HepG2 (cell line): ENCODE results near the gene SHC1. TPM values are rescaled to one million over a fixed set of nuclear protein-coding genes. Genes with fewer than 3 reads are reported as not detected.
A peak's percentile ranks its signal among the peaks of the same experiment; 100 is the strongest.

Experiments
- ATF5 ChIP-seq: sonication (generic); formaldehyde crosslinking; IDR thresholded peaks from 2 replicates; pipeline ENCODE4 v1.4.0; 2020; ENCODE audit warnings: mild to moderate bottlenecking, low read depth, missing genetic modification reagents
- DPF2 ChIP-seq: sonication (generic); formaldehyde crosslinking; IDR thresholded peaks from 2 replicates; pipeline ENCODE4 v1.4.0; 2020; ENCODE audit warnings: mild to moderate bottlenecking, low read depth, missing genetic modification reagents, borderline replicate concordance
- GLMP ChIP-seq: sonication (generic); formaldehyde crosslinking; IDR thresholded peaks from 2 replicates; pipeline ENCODE4 v1.9.0; 2021; ENCODE audit warnings: missing genetic modification reagents, mild to moderate bottlenecking, borderline replicate concordance
- GMEB1 ChIP-seq: sonication (generic); formaldehyde crosslinking; IDR thresholded peaks from 2 replicates; pipeline ENCODE4 v1.5.1; 2020; ENCODE audit warnings: missing genetic modification reagents, mild to moderate bottlenecking, borderline replicate concordance
- ONECUT2 ChIP-seq: sonication (generic); formaldehyde crosslinking; IDR thresholded peaks from 2 replicates; pipeline ENCODE4 v1.4.0; 2020; ENCODE audit warnings: missing genetic modification reagents
- PCBP1 ChIP-seq: fragments of 200-400 bp; formaldehyde crosslinking; IDR thresholded peaks from 2 replicates; pipeline ENCODE4 v1.6.1; 2017; ENCODE audit warnings: mild to moderate bottlenecking, low read depth, low read length, borderline replicate concordance
- RFXANK ChIP-seq: IDR thresholded peaks from 2 replicates; pipeline ENCODE4 v1.6.1; 2016
- SP1 ChIP-seq, 2 experiments: fragments of 450-650 bp in 1 of 2; sonication (generic) in 1 of 2; formaldehyde crosslinking in 1 of 2; IDR thresholded peaks; 2 replicates each; pipeline versions ENCODE4 v1.4.0 to v1.6.1; 2016 to 2020; ENCODE audit warnings: missing genetic modification reagents in 1 of 2
- THAP8 ChIP-seq: sonication (generic); formaldehyde crosslinking; IDR thresholded peaks from 2 replicates; pipeline ENCODE4 v1.5.1; 2020; ENCODE audit warnings: missing genetic modification reagents, mild to moderate bottlenecking, borderline replicate concordance
- ZBTB8A ChIP-seq: sonication (generic); formaldehyde crosslinking; IDR thresholded peaks from 2 replicates; pipeline ENCODE4 v1.4.0; 2020; ENCODE audit warnings: mild to moderate bottlenecking, low read depth, missing genetic modification reagents, borderline replicate concordance
- ZFP1 ChIP-seq: IDR thresholded peaks from 2 replicates; pipeline ENCODE4 v1.6.1; 2016
- ZNF350 ChIP-seq: sonication (generic); formaldehyde crosslinking; IDR thresholded peaks from 2 replicates; pipeline ENCODE4 v1.4.0; 2020; ENCODE audit warnings: mild to moderate bottlenecking, low read depth, missing genetic modification reagents, borderline replicate concordance
- ZNF501 ChIP-seq: sonication (generic); formaldehyde crosslinking; IDR thresholded peaks from 2 replicates; pipeline ENCODE4 v1.5.1; 2020; ENCODE audit warnings: mild to moderate bottlenecking, moderate library complexity, missing genetic modification reagents
- ZNF577 ChIP-seq: sonication (generic); formaldehyde crosslinking; IDR thresholded peaks from 2 replicates; pipeline ENCODE4 v1.4.0; 2020; ENCODE audit warnings: mild to moderate bottlenecking, low read depth, missing genetic modification reagents, borderline replicate concordance
- ZNF616 ChIP-seq: sonication (generic); formaldehyde crosslinking; IDR thresholded peaks from 2 replicates; pipeline ENCODE4 v1.5.0; 2020; ENCODE audit warnings: low read depth, mild to moderate bottlenecking, missing genetic modification reagents
- ZNF878 ChIP-seq: sonication (generic); formaldehyde crosslinking; IDR thresholded peaks from 2 replicates; pipeline ENCODE4 v1.8.1; 2023; ENCODE audit warnings: mild to moderate bottlenecking, missing genetic modification reagents, moderate library complexity
- ZSCAN31 ChIP-seq: sonication (generic); formaldehyde crosslinking; IDR thresholded peaks from 2 replicates; pipeline ENCODE4 v1.5.0; 2020; ENCODE audit warnings: low read depth, mild to moderate bottlenecking, missing genetic modification reagents
- polyA plus RNA-seq, 8 experiments: library from polyadenylated mRNA; depleted of rRNA in 3 of 8; stranded (reverse) in 7 of 8; unstranded in 1 of 8; fragments of >200 nt; fragmentation: Illumina TruSeq in 4 of 8; extraction: Trizol in 4 of 8; gene quantifications; 2 replicates each; pipeline versions ENCODE4 v1.2.1 to v1.2.3, GENCODE V29; 2011 to 2016; ENCODE audit warnings: low read depth in 4 of 8, missing spikeins in 1 of 8, mixed read lengths in 1 of 8; ENCODE audit not compliant: insufficient read depth in 1 of 8
- total RNA-seq, 5 experiments: library from RNA; depleted of rRNA; stranded (reverse); fragments of >200 nt; fragmentation: Illumina TruSeq; extraction: Trizol; gene quantifications; 2 replicates each; pipeline ENCODE4 v1.2.3, GENCODE V29; 2016; ENCODE audit warnings: low read depth in 1 of 5
- TF ChIP-seq, protein P1 (sequence below): sonication (generic); formaldehyde crosslinking; IDR thresholded peaks from 2 replicates; pipeline ENCODE4 v1.5.0; 2020; ENCODE audit warnings: mild to moderate bottlenecking, missing genetic modification reagents, borderline replicate concordance

Gene SHC1
- total and polyA plus RNA-seq, 2 of the 13 experiments (the other 11 are each of a cell fraction or from before 2014, with no cell fraction given) = 52.0 to 137 TPM

- TF ChIP-seq THAP8 (CRISPR knock-in tag) = peak; percentile 99
- peak; percentile 94; the same call in 1 of the 2 replicates for TF ChIP-seq ZNF577
- no peak for TF ChIP-seq GLMP (CRISPR knock-in tag)
- peak; percentile 66; the same call in 1 of the 2 replicates for TF ChIP-seq ZNF350 (CRISPR knock-in tag)
- 0 out of 2 replicates have a peak, but pooled peaks have one; percentile 79 for TF ChIP-seq PCBP1
- peak; percentile 65 for TF ChIP-seq GMEB1
- TF ChIP-seq, protein P1, sequence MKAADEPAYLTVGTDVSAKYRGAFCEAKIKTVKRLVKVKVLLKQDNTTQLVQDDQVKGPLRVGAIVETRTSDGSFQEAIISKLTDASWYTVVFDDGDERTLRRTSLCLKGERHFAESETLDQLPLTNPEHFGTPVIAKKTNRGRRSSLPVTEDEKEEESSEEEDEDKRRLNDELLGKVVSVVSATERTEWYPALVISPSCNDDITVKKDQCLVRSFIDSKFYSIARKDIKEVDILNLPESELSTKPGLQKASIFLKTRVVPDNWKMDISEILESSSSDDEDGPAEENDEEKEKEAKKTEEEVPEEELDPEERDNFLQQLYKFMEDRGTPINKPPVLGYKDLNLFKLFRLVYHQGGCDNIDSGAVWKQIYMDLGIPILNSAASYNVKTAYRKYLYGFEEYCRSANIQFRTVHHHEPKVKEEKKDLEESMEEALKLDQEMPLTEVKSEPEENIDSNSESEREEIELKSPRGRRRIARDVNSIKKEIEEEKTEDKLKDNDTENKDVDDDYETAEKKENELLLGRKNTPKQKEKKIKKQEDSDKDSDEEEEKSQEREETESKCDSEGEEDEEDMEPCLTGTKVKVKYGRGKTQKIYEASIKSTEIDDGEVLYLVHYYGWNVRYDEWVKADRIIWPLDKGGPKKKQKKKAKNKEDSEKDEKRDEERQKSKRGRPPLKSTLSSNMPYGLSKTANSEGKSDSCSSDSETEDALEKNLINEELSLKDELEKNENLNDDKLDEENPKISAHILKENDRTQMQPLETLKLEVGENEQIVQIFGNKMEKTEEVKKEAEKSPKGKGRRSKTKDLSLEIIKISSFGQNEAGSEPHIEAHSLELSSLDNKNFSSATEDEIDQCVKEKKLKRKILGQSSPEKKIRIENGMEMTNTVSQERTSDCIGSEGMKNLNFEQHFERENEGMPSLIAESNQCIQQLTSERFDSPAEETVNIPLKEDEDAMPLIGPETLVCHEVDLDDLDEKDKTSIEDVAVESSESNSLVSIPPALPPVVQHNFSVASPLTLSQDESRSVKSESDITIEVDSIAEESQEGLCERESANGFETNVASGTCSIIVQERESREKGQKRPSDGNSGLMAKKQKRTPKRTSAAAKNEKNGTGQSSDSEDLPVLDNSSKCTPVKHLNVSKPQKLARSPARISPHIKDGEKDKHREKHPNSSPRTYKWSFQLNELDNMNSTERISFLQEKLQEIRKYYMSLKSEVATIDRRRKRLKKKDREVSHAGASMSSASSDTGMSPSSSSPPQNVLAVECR (CRISPR knock-in tag) = peak; percentile 86
- TF ChIP-seq DPF2 (CRISPR knock-in tag) = peak; percentile 69; the same call in 1 of the 2 replicates
- no peak for TF ChIP-seq ONECUT2
- peak; percentile 88; the same call in 1 of the 2 replicates for TF ChIP-seq RFXANK (CRISPR knock-in tag)
- no peak for TF ChIP-seq SP1 (IDR thresholded peaks at IDR 0.05)
- TF ChIP-seq SP1 (CRISPR knock-in tag; IDR thresholded peaks at IDR 0.05) = peak; percentile 9; the same call in 1 of the 2 replicates
- TF ChIP-seq ZNF616 (CRISPR knock-in tag) = peak; percentile 99
- peak; percentile 99 for TF ChIP-seq ZSCAN31 (CRISPR knock-in tag)
- peak; percentile 97; the same call in 1 of the 2 replicates for TF ChIP-seq ZBTB8A (CRISPR knock-in tag)
- peak; percentile 99 for TF ChIP-seq ATF5 (CRISPR knock-in tag)
- peak; percentile 96 for TF ChIP-seq ZNF501 (CRISPR knock-in tag)
- TF ChIP-seq ZFP1 (CRISPR knock-in tag) = peak; percentile 18; the same call in 1 of the 2 replicates
- TF ChIP-seq ZNF878 = peak; percentile 99
Observed at GRCh38 chr1:154936555-154937084, 33.9 kb downstream of the SHC1 start, which contains the start of gene PMVK (continued).
